ENCODE data around the gene CSNK2A3. TPM values are rescaled to one million over a fixed set of nuclear protein-coding genes. Genes with fewer than 3 reads are reported as not detected.

CSNK2A3 gene
- total and polyA plus RNA-seq, 2 experiments from 2014 or later = 0.91 to 4.1 TPM

GRCh38 chr11:11312738-11313137 lies 40.3 kb downstream of the CSNK2A3 start:
- H3K4me1 ChIP-seq (ENCODE audit: insufficient read depth) = no peaks in the 10 kb centered on the region
- H3K36me3 ChIP-seq (ENCODE audit: insufficient read depth) = no peaks in the 10 kb centered on the region
- no peaks in the 10 kb centered on the region for H3K9me3 Mint-ChIP-seq
- H3K4me3 Mint-ChIP-seq = no peak overlapping the region
- TF ChIP-seq ETS1 (IDR thresholded peaks at IDR 0.05) (no peak), CREB1 (CRISPR knock-in tag; IDR thresholded peaks at IDR 0.05; ENCODE audit: low read depth) (no peak), CTCF (conservative IDR thresholded peaks at IDR 0.05; ENCODE audit: low read depth in 2 of 2) (peak; percentile 16 to 42; a peak in 2 of 4 replicates)
- peaks cover 7% of the 10 kb centered on the region for H3K27me3 Mint-ChIP-seq (ENCODE audit: insufficient read depth, low read depth, poor library complexity)
- no peaks in the 10 kb centered on the region for H4K20me1 ChIP-seq (replicated peaks; ENCODE audit: insufficient read depth)
- H3K79me2 ChIP-seq (replicated peaks; ENCODE audit: insufficient read depth) = no peaks in the 10 kb centered on the region
- ATAC-seq (peak; percentile 47; the same call in 2 of the 3 replicates), DNase-seq (ENCODE audit: low spot score) (peak; percentile 8)
- H3F3A ChIP-seq (replicated peaks; ENCODE audit: low read depth) = no peaks in the 10 kb centered on the region
- H3K4me1 Mint-ChIP-seq = peaks cover 2% of the 10 kb centered on the region
- H3K9me2 ChIP-seq (ENCODE audit: insufficient read depth) = peaks cover 11% of the 10 kb centered on the region; the same call in 1 of the 2 replicates
- H3K27ac Mint-ChIP-seq = no peak overlapping the region
- no peak overlapping the region for H3K4me3 ChIP-seq
- H3K27ac ChIP-seq (ENCODE audit: low read depth) = no peak overlapping the region
- H3K36me3 Mint-ChIP-seq (ENCODE audit: low read depth) = no peaks in the 10 kb centered on the region
- no peak overlapping the region for H3K4me2 ChIP-seq
- H2AFZ ChIP-seq = no peak overlapping the region
- H3K27me3 ChIP-seq (ENCODE audit: insufficient read depth) = no peaks in the 10 kb centered on the region

- H3K9me3 Mint-ChIP-seq = no peaks in the 10 kb centered on the region
- no peak for ATAC-seq
- Histone ChIP-seq H3K4me2 (no peak overlapping the region), H3K27me3 (ENCODE audit: insufficient read depth) (no peaks in the 10 kb centered on the region), H3K36me3 (ENCODE audit: insufficient read depth) (no peaks in the 10 kb centered on the region), H4K20me1 (replicated peaks; ENCODE audit: insufficient read depth) (no peaks in the 10 kb centered on the region), H2AFZ (no peak overlapping the region), H3K9me2 (ENCODE audit: insufficient read depth) (peaks cover 11% of the 10 kb centered on the region; the same call in 1 of the 2 replicates), H3K4me1 (ENCODE audit: insufficient read depth) (no peaks in the 10 kb centered on the region), H3F3A (replicated peaks; ENCODE audit: low read depth) (no peaks in the 10 kb centered on the region), H3K27ac (ENCODE audit: low read depth) (no peak overlapping the region), H3K79me2 (replicated peaks; ENCODE audit: insufficient read depth) (no peaks in the 10 kb centered on the region), H3K4me3 (no peak overlapping the region)
- peaks cover 5% of the 10 kb centered on the region for H3K27me3 Mint-ChIP-seq (ENCODE audit: insufficient read depth, low read depth, poor library complexity)
- H3K27ac Mint-ChIP-seq = no peak overlapping the region
- H3K4me3 Mint-ChIP-seq = no peak overlapping the region
- no peak for DNase-seq (ENCODE audit: low spot score)
- H3K4me1 Mint-ChIP-seq = peaks cover 2% of the 10 kb centered on the region
- H3K36me3 Mint-ChIP-seq (ENCODE audit: low read depth) = no peaks in the 10 kb centered on the region
- TF ChIP-seq ZNF331 (CRISPR knock-in tag; IDR thresholded peaks at IDR 0.05; ENCODE audit: low read depth) = no peak
- TF ChIP-seq ETS1 (IDR thresholded peaks at IDR 0.05) = no peak
- TF ChIP-seq STAT1 (IDR thresholded peaks at IDR 0.05; ENCODE audit: unreplicated experiment) = no peak
- TF ChIP-seq REST (IDR thresholded peaks at IDR 0.05; ENCODE audit: unreplicated experiment) = no peak
- no peak for TF ChIP-seq ZNF462 (CRISPR knock-in tag; IDR thresholded peaks at IDR 0.05)
- no peak for TF ChIP-seq CREB1 (CRISPR knock-in tag; IDR thresholded peaks at IDR 0.05; ENCODE audit: low read depth)
Observed at GRCh38 chr11:11311169-11311568, 41.9 kb downstream of the CSNK2A3 start.

Data from GM23338 (cell line).